Type B pancreatic cell (in vitro differentiated cells): ENCODE data around the gene PSMD13. TPM values are rescaled to one million over a fixed set of nuclear protein-coding genes. Genes with fewer than 3 reads are reported as not detected.
"Not testable (repeated sequence)": the region's sequence is repeated elsewhere in the genome, so short reads cannot be mapped to it uniquely, and the experiment has no call there.

Experiments used
- DNase-seq: peaks from one replicate; pipeline ENCODE4 v3.0.0; 2021; ENCODE audit warnings: mixed read lengths; ENCODE audit not compliant: unreplicated experiment; ENCODE audit errors: extremely low spot score
- H3K27ac Mint-ChIP-seq: 2 replicates; pipeline ENCODE4 v1.8.0; 2021; ENCODE audit warnings: mild to moderate bottlenecking, mixed read lengths
- H3K27me3 Mint-ChIP-seq: 2 replicates; pipeline ENCODE4 v1.8.0; 2021; ENCODE audit warnings: mixed read lengths
- H3K36me3 Mint-ChIP-seq: 2 replicates; pipeline ENCODE4 v1.8.0; 2021; ENCODE audit warnings: mixed read lengths
- H3K4me1 Mint-ChIP-seq: one replicate; pipeline ENCODE4 v1.8.0; 2021; ENCODE audit warnings: mixed read lengths; ENCODE audit not compliant: unreplicated experiment
- H3K4me3 Mint-ChIP-seq: 2 replicates; pipeline ENCODE4 v1.8.0; 2021; ENCODE audit warnings: mild to moderate bottlenecking, mixed read lengths
- H3K9me3 Mint-ChIP-seq: 2 replicates; pipeline ENCODE4 v1.8.0; 2021; ENCODE audit warnings: mixed read lengths
- total RNA-seq: library from RNA; stranded (reverse); gene quantifications from 2 replicates; pipeline ENCODE4 v1.2.1, GENCODE V29; 2021; ENCODE audit warnings: low replicate concordance
- TF ChIP-seq, protein P1 (sequence below): fragments of 200-600 bp; sonication (generic); conservative IDR thresholded peaks from 2 replicates; pipeline ENCODE4 v1.5.0; 2021; ENCODE audit warnings: antibody characterized with exemption, mild to moderate bottlenecking

Gene PSMD13
- total RNA-seq, 1 donor from 2014 or later: 115 TPM

DNA sequence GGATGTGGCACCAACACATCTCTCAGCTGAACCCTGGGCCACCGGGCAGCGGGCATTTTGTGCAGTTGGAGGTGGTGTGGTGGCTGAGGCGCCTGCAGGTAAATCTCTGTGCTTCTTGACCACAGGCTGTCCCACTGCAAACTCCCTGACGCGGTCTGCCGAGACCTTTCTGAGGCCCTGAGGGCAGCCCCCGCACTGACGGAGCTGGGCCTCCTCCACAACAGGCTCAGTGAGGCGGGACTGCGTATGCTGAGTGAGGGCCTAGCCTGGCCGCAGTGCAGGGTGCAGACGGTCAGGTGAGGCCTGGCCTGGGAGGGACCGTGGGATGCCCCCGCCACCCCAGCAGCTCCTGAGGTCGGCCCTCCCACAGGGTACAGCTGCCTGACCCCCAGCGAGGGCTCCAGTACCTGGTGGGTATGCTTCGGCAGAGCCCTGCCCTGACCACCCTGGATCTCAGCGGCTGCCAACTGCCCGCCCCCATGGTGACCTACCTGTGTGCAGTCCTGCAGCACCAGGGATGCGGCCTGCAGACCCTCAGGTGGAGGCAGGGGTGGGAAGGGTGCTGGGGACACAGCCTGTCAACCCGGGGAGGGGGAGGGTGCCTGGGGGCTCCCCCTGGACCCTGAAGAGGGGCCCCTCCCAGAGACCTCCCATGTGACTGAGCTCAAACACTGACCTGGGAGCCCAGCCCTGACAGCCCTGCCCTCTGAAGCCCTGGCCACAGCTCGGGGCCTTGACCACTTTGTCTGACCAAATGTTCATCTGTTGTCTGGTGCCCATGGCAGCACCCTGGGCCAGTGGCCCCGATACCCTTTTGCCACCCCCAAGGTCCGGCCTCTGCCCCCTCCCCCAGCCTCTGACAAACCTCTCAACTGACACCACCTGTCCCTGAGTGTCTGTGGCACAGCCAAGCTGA lies 47.6 kb downstream of the PSMD13 start:
- DNase-seq: no peak
- Mint-ChIP-seq H3K36me3 (no peaks in the 10 kb centered on the region), H3K9me3 (no peaks in the 10 kb centered on the region), H3K4me1 (peaks cover 10% of the 10 kb centered on the region), H3K27me3 (peaks cover 31% of the 10 kb centered on the region), H3K27ac (no peak overlapping the region), H3K4me3 (no peak overlapping the region)
- TF ChIP-seq, protein P1, sequence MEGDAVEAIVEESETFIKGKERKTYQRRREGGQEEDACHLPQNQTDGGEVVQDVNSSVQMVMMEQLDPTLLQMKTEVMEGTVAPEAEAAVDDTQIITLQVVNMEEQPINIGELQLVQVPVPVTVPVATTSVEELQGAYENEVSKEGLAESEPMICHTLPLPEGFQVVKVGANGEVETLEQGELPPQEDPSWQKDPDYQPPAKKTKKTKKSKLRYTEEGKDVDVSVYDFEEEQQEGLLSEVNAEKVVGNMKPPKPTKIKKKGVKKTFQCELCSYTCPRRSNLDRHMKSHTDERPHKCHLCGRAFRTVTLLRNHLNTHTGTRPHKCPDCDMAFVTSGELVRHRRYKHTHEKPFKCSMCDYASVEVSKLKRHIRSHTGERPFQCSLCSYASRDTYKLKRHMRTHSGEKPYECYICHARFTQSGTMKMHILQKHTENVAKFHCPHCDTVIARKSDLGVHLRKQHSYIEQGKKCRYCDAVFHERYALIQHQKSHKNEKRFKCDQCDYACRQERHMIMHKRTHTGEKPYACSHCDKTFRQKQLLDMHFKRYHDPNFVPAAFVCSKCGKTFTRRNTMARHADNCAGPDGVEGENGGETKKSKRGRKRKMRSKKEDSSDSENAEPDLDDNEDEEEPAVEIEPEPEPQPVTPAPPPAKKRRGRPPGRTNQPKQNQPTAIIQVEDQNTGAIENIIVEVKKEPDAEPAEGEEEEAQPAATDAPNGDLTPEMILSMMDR: no peak

DNA sequence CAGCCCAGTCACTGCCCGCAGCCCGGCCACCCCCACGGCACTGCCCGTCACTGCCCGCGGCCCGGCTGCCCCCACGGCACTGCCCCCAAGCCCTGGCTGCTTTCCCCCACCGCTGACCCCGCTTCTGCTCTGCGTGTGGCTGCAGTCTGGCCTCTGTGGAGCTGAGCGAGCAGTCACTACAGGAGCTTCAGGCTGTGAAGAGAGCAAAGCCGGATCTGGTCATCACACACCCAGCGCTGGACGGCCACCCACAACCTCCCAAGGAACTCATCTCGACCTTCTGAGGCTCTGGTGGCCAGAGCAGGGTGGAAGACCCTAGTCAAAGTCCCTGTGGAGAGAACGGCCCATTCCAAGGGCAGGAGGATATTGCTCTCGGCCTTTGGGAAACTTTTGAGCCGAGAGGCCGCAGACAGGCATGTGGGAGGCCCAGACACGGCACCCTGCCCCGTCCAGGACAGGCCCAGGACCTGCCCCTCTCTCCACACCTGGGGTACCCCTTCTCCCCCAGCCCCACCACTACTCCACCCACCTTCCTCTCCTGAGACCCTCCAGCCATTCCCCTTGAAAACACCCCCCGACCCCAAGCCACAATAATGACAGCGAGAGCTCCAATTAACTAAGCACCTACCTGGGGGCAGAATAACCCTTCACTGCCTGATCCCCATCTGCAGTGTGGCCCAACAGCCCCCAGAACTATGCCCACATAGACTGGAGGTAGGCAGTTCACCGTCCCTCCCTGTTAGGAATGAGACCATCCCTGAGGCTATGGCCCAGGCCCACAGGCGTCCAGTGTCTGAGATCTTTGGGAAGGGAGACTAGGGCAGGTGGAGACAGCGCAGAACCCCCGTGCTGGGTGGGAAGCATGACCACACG lies 48.5 kb downstream of the PSMD13 start:
- no peak for DNase-seq
- Mint-ChIP-seq H3K4me3 (no peak overlapping the region), H3K4me1 (peaks cover 10% of the 10 kb centered on the region), H3K36me3 (no peaks in the 10 kb centered on the region), H3K27me3 (peaks cover 31% of the 10 kb centered on the region), H3K27ac (no peak overlapping the region), H3K9me3 (no peaks in the 10 kb centered on the region)
- TF ChIP-seq, protein P1: no peak

DNA sequence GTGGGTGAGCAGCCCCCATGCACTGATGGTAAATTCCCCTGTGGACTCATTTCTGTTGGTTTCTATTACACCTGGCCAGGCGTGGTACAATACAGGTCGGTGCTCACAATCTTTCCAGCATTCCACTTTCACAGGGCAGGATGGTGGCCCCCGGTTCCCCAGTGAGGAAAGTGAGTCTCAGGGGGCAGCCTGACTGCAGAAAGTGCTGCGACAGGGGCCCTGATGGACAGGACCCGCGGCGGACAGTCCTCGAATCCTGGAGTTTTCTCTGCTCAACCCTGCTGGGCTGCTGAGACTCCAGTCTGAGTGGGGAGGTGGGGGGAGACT lies 49.1 kb downstream of the PSMD13 start:
- Mint-ChIP-seq H3K27me3 (peaks cover 31% of the 10 kb centered on the region), H3K4me3 (no peak overlapping the region), H3K27ac (no peak overlapping the region), H3K4me1 (peaks cover 10% of the 10 kb centered on the region), H3K9me3 (no peaks in the 10 kb centered on the region), H3K36me3 (no peaks in the 10 kb centered on the region)
- peak; percentile 66 for DNase-seq
- TF ChIP-seq, protein P1: no peak

DNA sequence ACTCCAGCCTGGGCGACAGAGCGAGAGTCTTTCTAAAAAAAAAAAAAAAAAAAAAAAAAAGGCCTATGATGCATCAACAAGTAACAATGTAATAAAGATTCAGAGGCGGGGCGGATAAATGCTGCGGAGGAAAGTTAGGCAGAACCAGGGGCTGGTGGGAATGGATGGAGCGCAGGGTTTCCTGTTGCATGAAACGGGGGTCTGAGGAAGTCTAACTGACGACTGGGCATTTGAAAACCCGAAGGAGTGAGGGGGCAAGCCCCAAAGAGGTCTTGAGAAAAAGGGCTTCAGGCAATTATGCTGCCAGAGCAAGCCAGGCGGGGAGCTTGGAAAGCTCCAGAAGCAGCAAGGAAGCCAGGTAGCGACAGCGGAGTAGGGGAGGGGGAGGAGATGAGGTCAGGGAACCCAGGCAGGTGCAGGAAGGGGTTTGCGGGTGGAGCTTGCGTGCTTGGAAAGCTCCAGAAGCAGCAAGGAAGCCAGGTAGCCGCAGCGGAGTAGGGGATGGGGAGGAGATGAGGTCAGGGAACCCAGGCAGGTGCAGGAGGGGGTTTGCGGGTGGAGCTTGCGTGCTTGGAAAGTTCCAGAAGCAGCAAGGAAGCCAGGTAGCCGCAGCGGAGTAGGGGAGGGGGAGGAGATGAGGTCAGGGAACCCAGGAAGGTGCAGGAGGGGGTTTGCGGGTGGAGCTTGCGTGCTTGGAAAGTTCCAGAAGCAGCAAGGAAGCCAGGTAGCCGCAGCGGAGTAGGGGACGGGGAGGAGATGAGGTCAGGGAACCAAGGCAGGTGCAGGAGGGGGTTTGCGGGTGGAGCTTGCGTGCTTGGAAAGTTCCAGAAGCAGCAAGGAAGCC lies 50.4 kb downstream of the PSMD13 start:
- Mint-ChIP-seq H3K27ac (peak overlapping the region; percentile 53), H3K27me3 (peaks cover 27% of the 10 kb centered on the region), H3K4me3 (peak overlapping the region; percentile 78)
- not testable (repeated sequence) for H3K9me3 Mint-ChIP-seq, H3K4me1 Mint-ChIP-seq, H3K36me3 Mint-ChIP-seq
- peak; percentile 55 for DNase-seq

- TF ChIP-seq, protein P1: no peak
- peaks cover 20% of the 10 kb centered on the region for H3K27me3 Mint-ChIP-seq
- H3K27ac Mint-ChIP-seq: no peak overlapping the region
- DNase-seq: peak; percentile 68
- no peaks in the 10 kb centered on the region for H3K9me3 Mint-ChIP-seq
- peaks cover 5% of the 10 kb centered on the region for H3K4me1 Mint-ChIP-seq
- peaks cover 3% of the 10 kb centered on the region for H3K36me3 Mint-ChIP-seq
- peak overlapping the region; percentile 84 for H3K4me3 Mint-ChIP-seq
Observed at GRCh38 chr11:287821-288477, 51.2 kb downstream of the PSMD13 start.
